ENCODE data around the gene LRRC4B. TPM values are rescaled to one million over a fixed set of nuclear protein-coding genes. Genes with fewer than 3 reads are reported as not detected.
A peak's percentile ranks its signal among the peaks of the same experiment; 100 is the strongest.

Gene LRRC4B
- total RNA-seq, 6 experiments from 2014 or later, result 0.22 to 1.2 (median 0.52) TPM

DNA sequence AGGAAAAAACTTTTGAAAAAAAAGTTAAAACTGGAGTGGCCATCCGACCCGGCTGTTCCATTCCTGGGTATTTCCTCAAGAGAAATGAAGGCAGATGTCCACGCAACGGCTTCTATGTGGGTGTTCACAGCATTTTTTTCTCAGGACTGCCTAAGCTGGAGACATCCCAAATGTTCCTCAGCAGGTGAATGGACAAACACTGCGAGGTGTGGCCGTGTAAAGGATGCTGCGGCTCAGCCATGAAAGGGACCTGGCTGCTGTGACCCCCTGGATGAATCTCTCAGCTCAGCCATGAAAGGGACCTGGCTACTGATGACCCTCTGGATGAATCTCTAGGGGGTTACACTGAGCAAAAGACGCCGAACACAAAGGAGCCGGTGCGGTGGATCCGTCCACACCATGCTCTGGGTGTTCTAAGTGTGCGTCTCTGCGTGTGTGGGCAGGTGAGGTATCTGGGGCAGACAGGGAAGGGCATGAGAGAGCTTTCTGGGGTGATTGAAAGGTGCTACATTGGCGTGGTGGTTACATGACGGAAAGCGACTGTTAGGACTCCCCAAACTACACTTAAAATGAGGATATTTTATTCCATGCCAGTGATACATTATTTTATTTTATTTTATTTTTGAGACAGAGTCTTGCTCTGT, 47.3 kb downstream of the LRRC4B start:
- intact Hi-C loops (cut with DNase I), result no loop called here
- H3K27ac ChIP-seq, result no peak overlapping the region
- no peak for TF ChIP-seq POLR2A (IDR thresholded peaks at IDR 0.05)
- TF ChIP-seq, protein P1, sequence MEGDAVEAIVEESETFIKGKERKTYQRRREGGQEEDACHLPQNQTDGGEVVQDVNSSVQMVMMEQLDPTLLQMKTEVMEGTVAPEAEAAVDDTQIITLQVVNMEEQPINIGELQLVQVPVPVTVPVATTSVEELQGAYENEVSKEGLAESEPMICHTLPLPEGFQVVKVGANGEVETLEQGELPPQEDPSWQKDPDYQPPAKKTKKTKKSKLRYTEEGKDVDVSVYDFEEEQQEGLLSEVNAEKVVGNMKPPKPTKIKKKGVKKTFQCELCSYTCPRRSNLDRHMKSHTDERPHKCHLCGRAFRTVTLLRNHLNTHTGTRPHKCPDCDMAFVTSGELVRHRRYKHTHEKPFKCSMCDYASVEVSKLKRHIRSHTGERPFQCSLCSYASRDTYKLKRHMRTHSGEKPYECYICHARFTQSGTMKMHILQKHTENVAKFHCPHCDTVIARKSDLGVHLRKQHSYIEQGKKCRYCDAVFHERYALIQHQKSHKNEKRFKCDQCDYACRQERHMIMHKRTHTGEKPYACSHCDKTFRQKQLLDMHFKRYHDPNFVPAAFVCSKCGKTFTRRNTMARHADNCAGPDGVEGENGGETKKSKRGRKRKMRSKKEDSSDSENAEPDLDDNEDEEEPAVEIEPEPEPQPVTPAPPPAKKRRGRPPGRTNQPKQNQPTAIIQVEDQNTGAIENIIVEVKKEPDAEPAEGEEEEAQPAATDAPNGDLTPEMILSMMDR (IDR thresholded peaks at IDR 0.05), result no peak
- no peaks in the 10 kb centered on the region for H3K36me3 ChIP-seq
- H3K4me1 ChIP-seq, result no peaks in the 10 kb centered on the region
- H3K27me3 ChIP-seq, result no peaks in the 10 kb centered on the region
- DNase-seq (peak in 1 of 3 donors; percentile 11), ATAC-seq (no peak)
- H3K4me3 ChIP-seq, result no peak overlapping the region
- WGBS (ENCODE audit: insufficient coverage, low coverage, low lambda C conversion rate, missing lambda C conversion rate), result 64% methylated on average over 5 of the region's 17 CpGs
- no peaks in the 10 kb centered on the region for H3K9me3 ChIP-seq

DNA sequence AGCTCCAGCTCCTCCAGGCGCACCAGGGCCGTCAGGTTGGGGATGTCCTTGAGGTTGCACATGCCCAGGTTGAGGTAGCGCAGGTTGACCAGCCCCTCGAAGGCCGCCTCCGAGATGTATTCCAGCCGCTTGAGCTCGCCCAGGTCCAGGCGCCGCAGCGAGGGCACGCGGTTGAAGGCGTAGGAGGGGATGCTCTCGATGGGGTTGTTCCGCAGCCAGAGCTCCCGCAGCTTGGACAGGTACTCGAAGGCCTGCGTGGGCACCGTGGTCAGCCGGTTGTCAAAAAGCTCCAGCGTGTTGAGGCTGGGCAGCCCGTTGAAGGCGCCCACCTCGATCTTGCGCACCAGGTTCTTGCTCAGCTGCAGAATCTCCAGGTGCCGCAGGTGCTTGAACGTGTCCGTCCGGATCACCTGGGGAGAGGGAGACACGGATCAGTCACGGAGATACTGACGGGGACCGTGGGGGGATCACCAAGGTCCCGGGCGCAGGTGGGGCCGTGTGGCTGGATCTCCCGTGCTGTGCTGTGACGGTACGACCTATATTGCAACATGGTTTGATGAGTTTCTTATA, 49.1 kb downstream of the LRRC4B start:
- H3K27ac ChIP-seq, result no peak overlapping the region
- no peak for TF ChIP-seq POLR2A (IDR thresholded peaks at IDR 0.05)
- TF ChIP-seq, protein P1 (IDR thresholded peaks at IDR 0.05), result no peak
- ATAC-seq, result no peak
- 86% methylated on average over 19 of the region's 40 CpGs for WGBS (ENCODE audit: insufficient coverage, low coverage, low lambda C conversion rate, missing lambda C conversion rate)
- DNase-seq, result no peak
- intact Hi-C loops (cut with DNase I), result no loop called here
- H3K4me3 ChIP-seq, result no peak overlapping the region
- no peaks in the 10 kb centered on the region for H3K36me3 ChIP-seq
- H3K27me3 ChIP-seq, result no peaks in the 10 kb centered on the region
- no peaks in the 10 kb centered on the region for H3K4me1 ChIP-seq
- H3K9me3 ChIP-seq, result no peaks in the 10 kb centered on the region

DNA sequence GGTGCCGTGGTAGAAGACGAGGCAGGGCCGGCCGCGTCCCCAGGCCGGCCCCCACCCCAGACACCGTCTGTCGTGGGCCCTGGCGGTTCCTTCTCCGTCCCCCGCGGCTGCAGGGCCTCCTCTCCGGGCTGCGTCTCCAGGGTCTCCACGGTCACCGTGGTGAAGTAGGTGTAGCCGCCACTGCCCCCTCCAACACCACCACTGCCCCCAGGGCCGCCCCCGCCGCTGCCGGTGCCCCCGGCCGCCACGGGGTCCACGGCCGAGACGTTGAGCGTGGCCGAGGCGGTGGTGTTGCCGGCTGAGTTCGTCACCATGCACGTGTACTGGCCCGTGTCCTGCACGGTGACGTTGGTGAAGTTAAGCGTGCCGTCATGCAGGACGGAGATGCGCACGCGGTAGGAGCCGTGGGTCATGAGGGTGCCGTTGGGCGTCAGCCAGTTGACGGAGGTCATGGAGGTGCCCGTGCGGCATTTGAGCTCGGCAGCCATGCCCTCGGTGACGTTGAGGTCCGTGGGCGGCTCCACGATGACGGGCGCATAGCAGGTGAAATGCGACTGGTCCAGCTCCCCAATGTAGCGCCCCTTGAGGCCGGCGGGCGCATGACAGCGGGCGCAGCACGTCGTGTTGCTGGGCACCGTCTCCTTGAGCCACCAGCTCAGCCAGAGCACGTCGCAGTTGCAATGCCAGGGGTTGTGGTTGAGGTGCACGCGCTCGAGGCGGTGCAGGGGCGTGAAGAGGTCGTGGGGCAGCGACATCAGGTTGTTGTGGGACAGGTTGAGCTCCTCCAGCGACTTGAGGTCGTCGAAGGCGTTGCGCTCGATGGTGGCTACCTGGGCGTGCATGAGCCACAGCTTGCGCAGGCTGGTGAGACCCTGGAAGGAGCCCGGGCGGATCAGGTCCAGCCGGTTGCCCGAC, 49.9 kb downstream of the LRRC4B start:
- intact Hi-C loops (cut with DNase I), result no loop called here
- Histone ChIP-seq H3K27me3 (no peaks in the 10 kb centered on the region), H3K27ac (no peak overlapping the region), H3K4me3 (no peak overlapping the region), H3K36me3 (no peaks in the 10 kb centered on the region), H3K9me3 (no peaks in the 10 kb centered on the region), H3K4me1 (no peaks in the 10 kb centered on the region)
- TF ChIP-seq, protein P1 (IDR thresholded peaks at IDR 0.05), result no peak
- no peak for TF ChIP-seq POLR2A (IDR thresholded peaks at IDR 0.05)
- DNase-seq (peak in 1 of 3 donors; percentile 53), ATAC-seq (no peak)
- WGBS (ENCODE audit: insufficient coverage, low coverage, low lambda C conversion rate, missing lambda C conversion rate), result 90% methylated on average over 12 of the region's 87 CpGs

DNA sequence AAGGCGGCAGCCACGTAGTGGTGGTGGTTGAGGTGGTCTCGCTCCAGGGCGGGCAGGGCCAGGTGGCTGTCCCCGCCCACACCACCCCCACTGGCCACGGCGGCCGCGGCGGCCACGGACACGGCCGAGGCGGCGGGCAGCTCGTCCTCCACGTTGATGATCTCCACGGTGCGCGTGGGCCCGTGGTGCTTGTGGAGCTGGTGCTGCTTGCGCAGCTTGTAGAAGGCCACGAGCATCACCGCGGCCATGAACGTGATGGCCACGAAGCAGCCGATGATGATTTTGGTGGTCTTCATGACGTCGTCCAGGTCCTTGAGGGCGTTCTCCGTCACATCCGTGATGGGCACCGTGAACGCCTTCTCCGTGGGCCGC, 50.5 kb downstream of the LRRC4B start:
- WGBS (ENCODE audit: insufficient coverage, low coverage, low lambda C conversion rate, missing lambda C conversion rate), result 95% methylated on average over 11 of the region's 37 CpGs
- Histone ChIP-seq H3K9me3 (no peaks in the 10 kb centered on the region), H3K4me3 (no peak overlapping the region), H3K36me3 (no peaks in the 10 kb centered on the region), H3K27me3 (no peaks in the 10 kb centered on the region), H3K4me1 (peaks cover 0 to 4% (median under 1%) of the 10 kb centered on the region in 4 donors), H3K27ac (no peak overlapping the region)
- DNase-seq (no peak), ATAC-seq (no peak)
- TF ChIP-seq POLR2A (IDR thresholded peaks at IDR 0.05), result no peak
- TF ChIP-seq, protein P1 (IDR thresholded peaks at IDR 0.05), result no peak
- intact Hi-C loops (cut with DNase I), result no loop called here
